ENCODE results near the gene UBTD1.

DNA sequence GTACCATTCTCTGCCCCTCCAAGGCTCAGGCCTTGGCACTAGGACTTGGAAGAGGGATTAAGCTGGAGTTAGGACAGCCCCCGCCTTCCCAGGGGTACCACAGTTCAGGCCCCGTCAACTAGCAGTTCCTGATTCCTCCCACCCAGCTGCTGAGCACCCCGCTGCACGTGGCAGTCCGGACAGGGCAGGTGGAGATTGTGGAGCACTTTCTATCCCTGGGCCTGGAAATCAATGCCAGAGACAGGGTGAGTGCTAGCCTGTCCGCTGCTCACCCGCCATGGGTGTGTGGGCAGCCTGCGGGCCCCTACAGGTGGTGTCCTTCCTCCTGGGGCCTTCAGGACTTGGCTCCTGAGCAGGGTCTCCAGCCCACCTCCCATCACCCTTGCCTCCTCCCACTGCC lies 83.4 kb downstream of the UBTD1 start:
- TF ChIP-seq GATA2 (IDR thresholded peaks at IDR 0.05; ENCODE audit: low read depth, low read length): no peak
- TF ChIP-seq GATA3 (IDR thresholded peaks at IDR 0.05; ENCODE audit: low read depth, low read length): no peak

Measured in SH-SY5Y (cell line).